Glomerular visceral epithelial cell (primary cell): Measurements from ENCODE around the gene SLC23A3.

Experiments
- DNase-seq: peaks from one replicate; pipeline ENCODE4 v3.0.0-alpha.2; 2016; ENCODE audit errors: extremely low spot score

Gene SLC23A3

GRCh38 chr2:219142329-219142728, 27.5 kb downstream of the SLC23A3 start:
- DNase-seq: peak; percentile 82

GRCh38 chr2:219140722-219141121, 29.1 kb downstream of the SLC23A3 start:
- DNase-seq: no peak

GRCh38 chr2:219133976-219134375, 35.9 kb downstream of the SLC23A3 start:
- DNase-seq: no peak

GRCh38 chr2:219131744-219132143, 38.1 kb downstream of the SLC23A3 start:
- no peak for DNase-seq

GRCh38 chr2:219131327-219131726, 38.5 kb downstream of the SLC23A3 start:
- no peak for DNase-seq

DNA sequence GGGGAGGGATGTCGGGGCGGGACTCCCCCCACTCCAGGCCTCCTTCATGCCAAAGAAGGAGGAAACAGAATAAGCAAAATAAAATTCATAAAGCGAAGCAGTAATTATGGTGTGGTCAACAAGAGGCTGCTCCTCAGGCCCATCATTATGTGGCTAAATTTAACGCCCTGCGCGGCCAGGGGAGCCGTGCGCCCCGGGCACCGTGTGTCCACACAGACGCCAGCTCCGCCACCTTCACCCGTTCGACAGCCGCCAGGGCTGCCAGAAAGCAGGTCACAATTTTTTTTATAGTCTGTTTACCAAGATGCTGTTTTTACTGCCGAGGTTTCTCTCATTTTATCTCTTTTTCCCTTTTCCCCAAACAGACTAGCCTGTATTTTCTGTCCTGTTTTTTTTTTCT, 40.2 kb downstream of the SLC23A3 start:
- DNase-seq: no peak

DNA sequence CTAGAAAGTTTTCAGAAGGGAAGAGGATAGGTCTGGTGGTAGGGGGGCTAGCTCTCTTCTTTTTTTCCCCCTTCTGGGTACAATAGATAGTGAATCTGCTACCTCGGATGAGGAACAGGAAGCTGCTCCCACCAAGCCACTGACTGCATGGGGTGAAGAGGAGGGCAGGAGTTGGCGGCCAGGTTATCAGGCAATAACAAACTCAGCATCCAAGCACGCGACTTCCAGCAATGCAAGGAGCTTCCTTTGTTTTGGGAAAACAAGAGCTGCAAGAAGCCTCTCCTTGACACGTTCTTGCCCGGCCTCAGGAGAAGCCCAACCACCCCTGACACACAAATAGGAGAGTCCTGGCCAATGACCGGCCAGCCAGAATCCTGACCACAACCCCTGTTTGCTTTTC, 41.4 kb downstream of the SLC23A3 start:
- no peak for DNase-seq

- no peak for DNase-seq
These were observed 42.7 kb downstream of the SLC23A3 start for GRCh38 chr2:219127037-219127635.

DNA sequence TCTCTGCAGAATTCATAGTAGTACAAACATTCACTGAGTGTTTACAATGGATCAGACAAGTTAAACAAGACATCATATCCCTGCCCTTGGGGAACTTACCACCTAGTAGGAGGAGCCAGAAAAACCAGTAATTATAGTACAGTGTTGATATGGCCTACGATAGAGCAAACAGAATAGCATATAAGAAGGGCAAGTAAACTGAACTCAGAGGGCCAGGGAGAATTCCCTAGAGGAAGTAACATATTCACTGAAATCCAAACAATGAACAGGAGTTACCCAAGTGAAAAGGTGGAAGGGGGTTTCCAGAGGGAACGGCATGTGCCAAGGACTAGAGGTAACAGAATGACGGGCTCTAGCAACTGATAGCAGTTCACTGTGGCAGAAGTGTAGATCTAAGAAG, 43.3 kb downstream of the SLC23A3 start:
- no peak for DNase-seq

DNA sequence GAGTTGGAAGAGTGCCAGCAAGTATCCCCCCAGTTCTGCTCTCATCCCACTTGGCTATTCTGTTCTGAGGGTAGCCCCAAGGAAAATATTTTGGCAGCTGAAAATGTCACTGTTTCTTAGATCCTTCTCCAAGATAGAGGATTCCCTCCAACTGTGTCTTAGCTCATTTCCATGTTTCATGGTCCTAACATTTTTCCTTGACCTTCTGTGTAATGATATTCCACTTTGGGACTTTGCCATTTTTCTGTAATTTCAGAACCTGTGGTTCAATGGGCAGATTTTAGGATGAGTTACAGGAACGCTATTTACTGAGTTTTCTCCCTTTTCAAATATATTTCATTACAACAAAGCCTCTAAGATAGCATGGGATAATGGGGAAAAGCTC, 44.0 kb downstream of the SLC23A3 start:
- DNase-seq: no peak

GRCh38 chr2:219125225-219125885, 44.5 kb downstream of the SLC23A3 start:
- DNase-seq: peak; percentile 89

DNA sequence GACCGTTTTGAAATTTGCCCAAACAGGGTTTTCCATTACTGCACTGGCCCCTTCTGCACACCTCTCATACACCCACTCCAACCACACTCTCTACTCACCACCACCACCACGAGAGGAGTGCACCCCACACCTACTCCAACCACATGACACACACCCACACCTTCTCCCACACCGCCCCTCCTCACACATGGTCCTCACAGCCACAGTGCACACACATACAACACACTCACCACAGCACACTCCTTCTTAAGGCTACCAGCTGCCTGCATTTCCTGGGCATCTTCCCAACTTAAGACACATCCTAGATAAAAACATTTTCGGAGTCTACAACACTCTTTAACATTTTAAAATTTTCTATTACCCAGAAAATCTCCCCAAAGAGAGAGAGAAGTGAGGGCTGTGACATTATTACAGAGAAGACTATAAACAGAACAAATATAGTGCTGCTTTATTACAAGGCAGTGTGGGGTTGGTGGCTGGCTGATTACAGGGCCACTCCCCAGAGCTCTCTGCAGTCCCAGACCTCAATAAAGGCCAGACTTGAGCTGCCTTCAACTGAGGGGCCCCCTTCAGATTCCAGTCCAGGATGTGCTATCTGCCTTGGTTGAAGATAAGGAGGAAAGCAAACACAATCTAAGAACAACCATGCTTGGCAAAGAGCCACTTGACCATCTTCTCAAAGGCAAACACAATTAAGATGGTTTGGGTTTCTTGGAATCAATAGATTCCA, 45.3 kb downstream of the SLC23A3 start:
- no peak for DNase-seq

GRCh38 chr2:219123356-219124135, 46.3 kb downstream of the SLC23A3 start:
- no peak for DNase-seq

DNA sequence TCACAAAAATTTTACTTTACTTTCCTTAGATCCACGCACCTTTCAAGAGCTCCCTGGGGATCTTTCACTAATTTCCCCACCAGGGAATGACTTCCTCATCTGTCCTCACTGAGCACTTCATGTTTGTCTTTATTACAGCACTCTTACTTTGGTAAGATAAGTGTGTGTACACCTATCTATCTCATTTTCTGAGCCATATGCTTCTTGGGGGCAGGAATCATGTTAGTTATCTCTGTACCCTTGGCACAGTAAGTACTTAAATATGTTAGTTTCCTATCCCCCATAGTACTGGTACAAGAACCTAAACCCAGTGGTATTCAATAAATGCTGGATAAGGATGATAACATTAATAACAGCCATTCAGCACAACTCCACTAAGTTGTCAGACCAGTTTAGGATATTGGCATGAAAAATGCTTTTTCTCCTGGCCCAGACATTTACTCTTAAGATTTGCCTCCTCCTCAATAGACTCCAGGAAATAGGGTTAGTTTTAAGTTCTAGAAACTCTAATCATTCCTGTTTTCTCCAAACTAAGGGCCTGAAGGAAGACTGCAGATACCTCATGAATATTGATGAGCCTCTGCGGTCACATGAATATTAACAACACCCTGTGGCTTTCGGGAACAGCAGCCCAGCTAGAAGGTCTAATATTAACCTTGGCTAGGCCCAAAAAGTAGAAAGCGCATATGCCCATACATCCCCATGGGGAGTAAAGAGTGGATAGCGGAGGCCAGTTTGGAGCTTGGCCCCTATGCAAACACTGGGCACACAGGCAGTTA, 47.4 kb downstream of the SLC23A3 start:
- no peak for DNase-seq

- no peak for DNase-seq
These were observed 49.7 kb downstream of the SLC23A3 start for GRCh38 chr2:219120082-219120481.

- peak; percentile 53 for DNase-seq
These were observed 50.3 kb downstream of the SLC23A3 start for GRCh38 chr2:219119422-219120043.

DNA sequence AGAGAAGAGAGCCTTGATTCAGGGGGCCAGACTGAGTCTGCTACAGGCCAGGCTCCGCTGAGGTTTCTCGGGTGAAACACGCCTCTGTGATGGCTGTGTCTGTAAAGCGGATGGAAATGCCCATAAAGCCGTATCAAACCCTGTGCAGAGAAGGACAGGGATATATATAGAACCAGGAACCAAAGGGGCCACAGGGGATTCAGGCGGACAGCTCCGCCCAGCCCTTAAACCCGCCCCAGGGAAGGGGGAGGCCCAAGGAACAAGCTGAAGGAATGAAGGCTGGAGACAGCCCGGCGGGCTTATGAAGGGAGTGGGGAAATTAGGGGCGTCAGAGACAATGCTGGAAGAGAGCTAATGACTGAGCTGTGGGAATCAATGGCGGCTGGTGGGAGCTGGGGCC, 51.3 kb downstream of the SLC23A3 start:
- no peak for DNase-seq

DNA sequence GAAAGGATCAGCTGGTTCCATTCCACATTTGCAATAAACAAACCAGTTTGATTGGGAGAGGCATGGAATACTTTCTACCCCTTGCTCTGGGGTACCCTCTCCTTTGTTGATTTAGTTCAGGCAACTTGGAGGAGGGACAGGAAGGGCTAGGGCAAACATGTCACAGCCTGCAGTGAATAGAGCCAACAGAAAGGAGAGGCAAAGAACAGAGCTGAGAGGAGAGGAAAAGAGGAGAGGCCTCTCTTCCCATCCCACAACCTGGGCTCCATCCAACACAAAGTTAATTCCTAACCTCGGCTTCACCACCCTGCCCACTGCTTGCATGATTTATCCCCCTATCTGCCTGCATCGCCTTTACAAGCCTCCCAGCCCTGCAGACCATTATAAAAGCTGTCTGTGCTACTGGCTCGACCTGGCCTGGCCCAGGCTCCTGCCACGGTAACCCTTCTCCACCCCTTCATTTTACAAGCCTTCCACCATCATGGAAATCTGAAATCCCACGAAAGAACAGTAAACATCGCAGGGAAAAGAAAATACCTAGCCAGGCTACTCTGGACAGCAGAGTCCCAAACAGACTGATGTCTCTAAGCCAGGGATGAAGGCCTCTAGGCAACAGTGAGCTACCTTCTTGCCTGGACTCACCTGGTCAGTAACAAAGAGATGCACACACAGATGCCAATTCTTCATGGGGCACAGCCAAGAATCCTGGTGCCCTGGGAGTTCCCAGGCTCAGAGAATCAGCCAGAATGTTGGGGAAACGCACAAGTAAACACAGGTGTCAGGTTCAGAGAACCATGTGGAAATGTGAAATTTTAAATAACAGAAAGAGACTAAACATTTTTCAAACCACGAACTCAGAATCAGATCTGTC, 52.8 kb downstream of the SLC23A3 start:
- peak; percentile 60 for DNase-seq

DNA sequence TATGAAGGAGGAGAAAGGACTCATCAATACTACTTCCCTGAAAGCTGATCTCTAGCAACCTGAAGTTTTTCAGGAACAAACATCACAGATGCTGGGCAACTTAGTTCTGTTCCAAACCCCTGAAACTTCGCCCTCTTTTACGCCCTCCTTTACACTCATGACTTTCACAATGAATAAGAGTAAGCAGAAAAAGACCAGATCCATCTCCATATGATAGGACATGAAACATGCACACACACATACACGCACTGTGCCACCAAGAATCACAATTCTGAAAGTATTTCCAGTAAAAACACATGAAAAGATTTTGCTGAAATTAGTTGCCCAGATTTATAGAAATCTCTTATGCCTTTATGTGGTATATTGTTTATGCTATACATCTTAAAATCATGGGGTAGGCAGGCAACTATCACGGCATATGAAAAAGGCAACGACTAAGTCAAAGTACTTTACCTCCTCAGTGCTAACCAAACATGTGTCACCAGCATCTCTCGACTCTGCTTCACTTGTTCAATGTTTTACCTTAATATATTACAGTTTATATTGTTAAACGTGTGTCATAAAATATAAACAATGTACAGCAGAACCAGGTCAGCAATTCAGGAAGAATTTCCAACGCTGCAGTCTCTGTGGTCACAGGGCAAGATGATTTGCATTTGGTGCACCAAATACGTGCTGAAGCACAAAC, 57.0 kb downstream of the SLC23A3 start:
- no peak for DNase-seq

- DNase-seq: no peak
These were observed 57.8 kb downstream of the SLC23A3 start for GRCh38 chr2:219112062-219112406.
